Erythroblast (primary cell): ENCODE results near the gene SCGB2B2.

Source experiments
- GATA1 ChIP-seq: IDR thresholded peaks from 2 replicates; pipeline ENCODE4 v1.6.1; 2011; ENCODE audit warnings: low read depth, mild to moderate bottlenecking, control low read depth, low read length, moderate library complexity
- POLR2A ChIP-seq: IDR thresholded peaks from 2 replicates; pipeline ENCODE4 v1.6.1; 2011; ENCODE audit warnings: mild to moderate bottlenecking, low read length

DNA sequence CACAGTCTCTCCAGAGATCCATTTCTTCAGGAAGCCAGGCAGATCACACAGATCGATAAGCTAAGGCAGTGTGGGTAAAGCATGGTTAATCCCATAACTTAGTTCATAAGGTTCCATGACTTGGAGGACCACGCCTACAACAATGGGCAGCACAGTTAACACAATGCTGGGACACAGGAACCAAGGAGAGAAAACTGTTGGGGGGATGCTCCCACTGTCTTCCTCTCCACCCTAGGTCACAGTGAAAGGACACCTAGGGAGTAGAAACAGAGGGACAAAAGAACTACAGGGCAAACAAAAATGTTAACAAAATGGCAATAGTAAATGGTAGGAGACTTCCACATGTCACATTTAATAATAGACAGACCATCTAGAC lies 36.3 kb upstream of the SCGB2B2 start:
- TF ChIP-seq POLR2A, result no peak
- no peak for TF ChIP-seq GATA1
